Naive thymus-derived CD4-positive, alpha-beta T cell (primary cell): ENCODE data around the gene TAF3. TPM values are rescaled to one million over a fixed set of nuclear protein-coding genes. Genes with fewer than 3 reads are reported as not detected.

Source experiments
- ATAC-seq: fragments of 150-1000 bp; cut with Tn5 transposase; 2 replicates; pipeline ENCODE4 v1.10.0; 2021; ENCODE audit warnings: mild to moderate bottlenecking, moderate library complexity
- CTCF ChIA-PET: fragments of 350-600 bp; sonication (Branson Sonifier 250); formaldehyde crosslinking; loops from one replicate; lab custom pipeline; 2021; ENCODE audit warnings: antibody characterized with exemption; lab: Charles Lee
- POLR2A ChIA-PET: fragments of 350-600 bp; sonication (Branson Sonifier 250); formaldehyde crosslinking; loops from one replicate; lab custom pipeline; 2021; ENCODE audit warnings: antibody characterized with exemption, inconsistent platforms; lab: Charles Lee
- DNase-seq, 9 donors: peaks; one replicate each; pipeline versions ENCODE4 v3.0.0 to v3.0.0-alpha.2; 2020 to 2022; ENCODE audit warnings: mixed read lengths in 1 of 9
- H3K27ac ChIP-seq: one replicate; pipeline ENCODE4 v1.7.0; 2013; ENCODE audit warnings: mild to moderate bottlenecking, low read depth, low read length, moderate library complexity
- H3K27me3 ChIP-seq, 2 donors: one replicate each; pipeline ENCODE4 v1.7.0; 2013; ENCODE audit warnings: low read length in 2 of 2, mild to moderate bottlenecking in 2 of 2, moderate library complexity in 2 of 2; ENCODE audit not compliant: control insufficient read depth in 2 of 2, insufficient read depth in 2 of 2
- H3K36me3 ChIP-seq, 3 experiments: 1 replicate in 2 of 3; 2 replicates in 1 of 3; pipeline ENCODE4 v1.7.0; 2013; ENCODE audit warnings: low read length in 3 of 3, mild to moderate bottlenecking in 3 of 3, moderate library complexity in 1 of 3; ENCODE audit not compliant: insufficient read depth in 3 of 3, control insufficient read depth in 2 of 3
- H3K4me1 ChIP-seq, 2 donors: one replicate each; pipeline ENCODE4 v1.7.0; 2013; ENCODE audit warnings: low read length in 2 of 2, mild to moderate bottlenecking in 2 of 2, moderate library complexity in 1 of 2; ENCODE audit not compliant: control insufficient read depth in 2 of 2, insufficient read depth in 2 of 2
- H3K4me3 ChIP-seq: 2 replicates; pipeline ENCODE4 v1.7.0; 2013; ENCODE audit warnings: mild to moderate bottlenecking, low read length
- H3K9me3 ChIP-seq, 3 experiments: 1 replicate in 2 of 3; 2 replicates in 1 of 3; pipeline ENCODE4 v1.7.0; 2013; ENCODE audit warnings: low read length in 3 of 3; ENCODE audit not compliant: control insufficient read depth in 2 of 3
- H3K27ac Mint-ChIP-seq, 9 donors: one replicate each; pipeline ENCODE4 v1.8.0; 2020 to 2022; ENCODE audit warnings: mixed read lengths in 9 of 9, mild to moderate bottlenecking in 8 of 9, moderate library complexity in 5 of 9, inconsistent platforms in 2 of 9
- H3K27me3 Mint-ChIP-seq, 5 donors: one replicate each; pipeline ENCODE4 v1.8.0; 2021 to 2022; ENCODE audit warnings: mixed read lengths in 5 of 5, mild to moderate bottlenecking in 1 of 5
- H3K36me3 Mint-ChIP-seq, 5 donors: one replicate each; pipeline ENCODE4 v1.8.0; 2020 to 2022; ENCODE audit warnings: mixed read lengths in 5 of 5, mild to moderate bottlenecking in 3 of 5, inconsistent platforms in 1 of 5
- H3K4me1 Mint-ChIP-seq, 7 donors: one replicate each; pipeline ENCODE4 v1.8.0; 2020 to 2022; ENCODE audit warnings: mixed read lengths in 7 of 7, mild to moderate bottlenecking in 3 of 7, inconsistent platforms in 1 of 7
- H3K4me3 Mint-ChIP-seq, 10 donors: one replicate each; pipeline ENCODE4 v1.8.0; 2020 to 2022; ENCODE audit warnings: mild to moderate bottlenecking in 10 of 10, mixed read lengths in 10 of 10, moderate library complexity in 6 of 10, inconsistent platforms in 2 of 10
- H3K9me3 Mint-ChIP-seq, 11 donors: one replicate each; pipeline ENCODE4 v1.8.0; 2020 to 2022; ENCODE audit warnings: mixed read lengths in 11 of 11, mild to moderate bottlenecking in 4 of 11, inconsistent platforms in 1 of 11, moderate library complexity in 1 of 11
- intact Hi-C, 2 donors: fragments of 100-400 bp; cut with micrococcal nuclease; formaldehyde crosslinking; loops; one replicate each; pipeline ENCODE4 v1.15.1; 2023
- polyA plus RNA-seq, 2 donors: library from polyadenylated mRNA; unstranded; fragments of 300-500 nt; fragmentation: Illumina TruSeq; gene quantifications; one replicate each; pipeline ENCODE4 v1.2.3, GENCODE V29; 2021
- total RNA-seq, 6 experiments: library from RNA in 5 of 6; stranded (reverse) in 5 of 6; gene quantifications; 1 replicate in 5 of 6; 2 replicates in 1 of 6; pipeline ENCODE4 v1.2.3 and lab custom pipeline; 2021 to 2026

TAF3 gene
- total and polyA plus RNA-seq, 7 experiments from 2014 or later, result 12.2 to 23.9 (median 18.8) TPM

DNA sequence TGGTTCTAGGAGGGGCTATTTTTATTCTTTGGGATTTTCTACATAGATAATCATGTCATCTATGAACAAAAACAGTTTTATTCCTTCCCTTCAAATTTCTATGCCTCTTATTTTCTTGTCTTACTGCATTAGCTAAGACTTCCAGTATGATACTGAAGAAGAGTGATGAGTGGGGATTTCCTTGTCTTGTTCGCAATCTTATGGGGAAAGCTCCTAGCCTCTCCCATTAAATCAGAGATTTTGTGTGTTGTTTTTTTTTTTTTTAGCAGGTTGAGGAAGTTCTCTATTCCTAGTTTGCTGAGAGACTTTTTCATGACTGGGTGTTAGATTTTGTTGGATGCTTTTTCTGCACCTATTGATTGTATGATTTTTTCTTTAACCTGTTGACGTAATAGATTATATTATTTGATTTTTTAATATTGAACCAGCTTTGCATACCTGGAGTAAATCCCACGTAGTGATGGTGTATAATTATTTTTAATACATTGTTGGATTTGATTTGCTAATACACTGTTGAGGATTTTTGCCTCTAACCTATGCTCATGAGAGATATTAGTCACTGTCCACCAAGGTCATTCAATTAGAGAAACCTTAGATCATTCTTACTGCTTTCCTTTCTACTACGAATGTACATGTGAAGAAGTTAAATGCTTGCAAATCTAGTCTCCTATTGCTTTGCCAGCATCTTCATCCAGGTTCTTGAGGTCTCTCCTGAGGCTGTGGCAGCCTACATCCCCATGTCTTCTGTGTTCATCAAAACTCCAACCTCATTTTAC lies 23.9 kb upstream of the TAF3 start:
- Mint-ChIP-seq H3K27ac (peak overlapping the region in 1 of 9 donors; percentile 11), H3K4me1 (peaks cover 54 to 76% (median 71%) of the 10 kb centered on the region in 7 donors), H3K27me3 (no peaks in the 10 kb centered on the region), H3K4me3 (peak overlapping the region in 4 of 10 donors; percentile 12 to 27 (median 20)), H3K36me3 (peaks cover 6 to 47% (median 34%) of the 10 kb centered on the region in 5 donors), H3K9me3 (no peaks in the 10 kb centered on the region)
- ATAC-seq (no peak), DNase-seq (no peak)
- Histone ChIP-seq H3K4me1 (peaks cover 14 to 27% of the 10 kb centered on the region in 2 donors), H3K36me3 (peaks cover 8 to 28% (median 9%) of the 10 kb centered on the region in 3 experiments), H3K27ac (no peak overlapping the region), H3K27me3 (no peaks in the 10 kb centered on the region), H3K9me3 (no peaks in the 10 kb centered on the region), H3K4me3 (no peak overlapping the region)
- intact Hi-C loops, result no loop called here
- ChIA-PET POLR2A (no interaction called here), CTCF (interaction anchor here (0.7 to 1.0 kb wide), 2 partner anchors 32 to 269 kb away, joined by 3 to 4 read pairs; no protein-coding TSS in a partner anchor)

DNA sequence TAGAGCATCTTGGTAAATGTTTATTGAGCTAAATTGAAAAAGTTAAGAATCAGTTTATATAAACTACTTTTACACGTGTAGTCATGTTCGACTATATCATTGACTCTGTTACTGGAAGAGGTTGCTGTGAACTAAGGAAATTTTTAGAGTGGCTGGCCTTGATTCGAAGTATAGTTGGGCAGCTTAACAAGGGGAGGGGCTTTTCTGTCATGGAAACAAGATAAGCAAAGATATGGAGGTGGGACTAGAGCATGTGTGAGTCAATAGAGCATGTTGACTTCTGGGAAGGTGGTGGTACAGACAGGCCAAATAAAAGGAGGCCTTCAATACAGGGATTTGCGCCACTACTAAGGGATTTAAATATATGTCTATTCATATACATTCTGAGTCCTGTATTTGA lies 22.7 kb upstream of the TAF3 start:
- ATAC-seq, result no peak
- H3K4me3 ChIP-seq, result no peak overlapping the region
- Mint-ChIP-seq H3K4me1 (peaks cover 45 to 68% (median 60%) of the 10 kb centered on the region in 7 donors), H3K9me3 (no peaks in the 10 kb centered on the region), H3K27ac (peak overlapping the region in 3 of 9 donors; percentile 10 to 55 (median 21)), H3K27me3 (no peaks in the 10 kb centered on the region), H3K4me3 (peak overlapping the region in 1 of 10 donors; percentile 12), H3K36me3 (peaks cover 4 to 51% (median 37%) of the 10 kb centered on the region in 5 donors)
- H3K4me1 ChIP-seq, result peaks cover 9 to 18% of the 10 kb centered on the region in 2 donors
- intact Hi-C loops, result no loop called here
- H3K36me3 ChIP-seq, result peaks cover 12 to 36% (median 15%) of the 10 kb centered on the region in 3 experiments
- no peak for DNase-seq
- H3K27me3 ChIP-seq, result no peaks in the 10 kb centered on the region
- H3K27ac ChIP-seq, result no peak overlapping the region
- ChIA-PET POLR2A (no interaction called here), CTCF (no interaction called here)
- no peaks in the 10 kb centered on the region for H3K9me3 ChIP-seq

DNA sequence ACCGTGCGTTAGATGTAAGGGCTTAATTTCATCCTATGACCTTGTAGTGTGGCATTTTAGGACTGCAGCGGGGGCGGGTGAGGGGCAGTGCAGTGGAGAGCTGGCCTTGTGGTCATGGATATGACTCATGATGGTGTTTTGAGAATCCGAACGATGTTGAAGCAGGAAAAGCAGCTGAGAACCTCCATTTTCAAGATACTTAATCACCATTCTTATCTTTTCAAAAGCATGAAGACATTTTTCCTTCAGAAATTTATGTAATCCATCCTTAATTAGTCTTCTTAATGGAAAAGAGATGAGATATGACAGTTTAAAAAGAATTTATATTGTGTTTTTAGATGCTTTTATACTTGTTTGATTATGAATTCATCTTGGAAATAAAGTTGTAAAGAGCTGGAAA lies 20.7 kb upstream of the TAF3 start:
- POLR2A ChIA-PET, result interaction anchor here (1.7 kb wide), 1 partner anchor 10 kb away, joined by 7 read pairs; the partner anchor contains the start of genes ATP5F1C and KIN

DNA sequence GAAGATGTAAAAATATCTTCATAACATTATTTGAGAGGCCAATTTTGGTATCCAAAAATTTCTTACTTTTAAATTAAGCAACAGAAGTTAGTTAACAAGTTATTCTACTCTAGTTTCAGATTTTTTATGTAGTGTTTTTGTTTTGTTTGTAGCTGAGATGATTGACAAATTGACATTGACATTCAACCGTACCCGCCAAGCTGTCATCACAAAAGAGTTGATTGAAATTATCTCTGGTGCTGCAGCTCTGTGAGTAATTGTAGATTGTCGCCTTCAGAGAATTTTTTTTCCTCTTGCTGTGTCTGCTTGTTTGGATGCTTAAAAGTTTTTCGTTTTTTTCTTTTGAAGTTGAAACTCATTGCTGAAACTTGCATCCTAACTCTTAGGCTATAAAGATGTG lies 15.7 kb upstream of the TAF3 start:
- CTCF ChIA-PET, result no interaction called here
- no peaks in the 10 kb centered on the region for H3K9me3 ChIP-seq
- no peaks in the 10 kb centered on the region for H3K4me1 ChIP-seq
- Mint-ChIP-seq H3K27ac (peak overlapping the region in 1 of 9 donors; percentile 20), H3K4me1 (peaks cover 0 to 3% (median 0%) of the 10 kb centered on the region in 7 donors), H3K4me3 (no peak overlapping the region), H3K36me3 (peaks cover 0 to 46% (median 32%) of the 10 kb centered on the region in 5 donors), H3K27me3 (no peaks in the 10 kb centered on the region), H3K9me3 (no peaks in the 10 kb centered on the region)
- H3K27ac ChIP-seq, result no peak overlapping the region
- no peak for ATAC-seq
- peaks cover 24 to 87% (median 55%) of the 10 kb centered on the region in 3 experiments for H3K36me3 ChIP-seq
- intact Hi-C loops, result no loop called here
- no peaks in the 10 kb centered on the region for H3K27me3 ChIP-seq
- POLR2A ChIA-PET, result no interaction called here
- DNase-seq, result no peak
- no peak overlapping the region for H3K4me3 ChIP-seq

More for the DNA sequence above, 20.7 kb upstream of the TAF3 start:
- Histone ChIP-seq H3K4me1 (peaks cover 9 to 11% of the 10 kb centered on the region in 2 donors), H3K36me3 (peaks cover 15 to 56% (median 32%) of the 10 kb centered on the region in 3 experiments), H3K27me3 (no peaks in the 10 kb centered on the region), H3K4me3 (no peak overlapping the region), H3K9me3 (no peaks in the 10 kb centered on the region), H3K27ac (no peak overlapping the region)
- intact Hi-C loops, result no loop called here
- H3K27me3 Mint-ChIP-seq, result no peaks in the 10 kb centered on the region
- no peak overlapping the region for H3K4me3 Mint-ChIP-seq
- DNase-seq, result no peak
- no peak for ATAC-seq
- peaks cover 0 to 38% (median 28%) of the 10 kb centered on the region in 5 donors for H3K36me3 Mint-ChIP-seq
- peaks cover 33 to 48% (median 40%) of the 10 kb centered on the region in 7 donors for H3K4me1 Mint-ChIP-seq
- H3K27ac Mint-ChIP-seq, result no peak overlapping the region
- CTCF ChIA-PET, result interaction anchor here (0.6 to 1.1 kb wide), 3 partner anchors 9 to 1823 kb away, joined by 3 to 4 read pairs (median 3); no protein-coding TSS in a partner anchor
- no peaks in the 10 kb centered on the region for H3K9me3 Mint-ChIP-seq

DNA sequence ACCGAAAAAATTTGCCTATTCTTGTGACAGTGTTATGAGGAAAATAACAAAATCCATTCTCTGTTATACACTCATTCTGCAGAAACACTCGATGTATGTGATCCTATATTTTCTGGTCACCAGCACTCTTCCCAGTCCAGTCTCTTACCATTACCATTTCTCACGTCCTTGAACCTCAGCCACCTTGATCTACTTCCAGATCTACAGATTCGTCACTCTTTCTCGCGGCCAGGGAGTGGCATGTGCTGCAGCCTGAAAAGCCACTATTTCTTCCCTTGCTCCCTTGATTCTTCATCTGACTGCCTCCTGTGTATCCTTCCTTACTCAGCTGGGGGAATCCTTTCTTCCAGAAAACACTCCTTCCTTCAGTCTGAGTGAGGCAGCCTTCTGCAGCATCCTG lies 14.1 kb upstream of the TAF3 start:
- ATAC-seq, result no peak
- no peaks in the 10 kb centered on the region for H3K9me3 ChIP-seq
- POLR2A ChIA-PET, result interaction anchor here (1.2 kb wide), 1 partner anchor 16 kb away, joined by 3 read pairs; the partner anchor contains the start of genes ATP5F1C and KIN

DNA sequence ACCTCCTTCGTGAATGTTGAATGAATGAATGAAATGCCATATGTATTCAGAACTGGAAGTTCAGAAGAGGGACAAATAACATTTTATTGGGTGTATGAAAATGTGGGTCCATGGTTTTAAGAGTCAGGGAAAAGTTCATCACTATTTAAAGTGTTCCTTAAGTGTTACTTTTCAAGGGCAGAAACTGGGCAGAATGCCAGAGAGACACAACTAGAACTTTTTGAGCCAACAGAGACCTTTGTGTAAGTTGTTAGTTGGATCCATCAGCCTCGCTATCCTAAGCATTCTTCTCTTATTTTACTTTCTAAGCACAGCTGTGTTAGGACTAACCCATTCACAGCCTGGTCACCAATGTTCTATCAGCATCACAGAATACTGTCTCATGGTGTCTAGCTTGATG lies 13.6 kb upstream of the TAF3 start:
- no peak overlapping the region for H3K4me3 Mint-ChIP-seq
- Histone ChIP-seq H3K4me3 (no peak overlapping the region), H3K27ac (no peak overlapping the region), H3K27me3 (no peaks in the 10 kb centered on the region), H3K36me3 (peaks cover 17 to 71% (median 48%) of the 10 kb centered on the region in 3 experiments), H3K9me3 (no peaks in the 10 kb centered on the region), H3K4me1 (no peaks in the 10 kb centered on the region)
- intact Hi-C loops, result no loop called here
- peak overlapping the region in 3 of 9 donors; percentile 1 to 60 (median 29) for H3K27ac Mint-ChIP-seq
- no peak for DNase-seq
- no peak for ATAC-seq
- POLR2A ChIA-PET, result interaction anchor here (1.2 to 1.6 kb wide), 2 partner anchors 13 to 17 kb away, joined by 3 to 4 read pairs; partner anchors contain the start of genes ATP5F1C and KIN
- peaks cover 0 to 3% (median 0%) of the 10 kb centered on the region in 7 donors for H3K4me1 Mint-ChIP-seq
- no peaks in the 10 kb centered on the region for H3K9me3 Mint-ChIP-seq
- H3K36me3 Mint-ChIP-seq, result peaks cover 0 to 38% (median 29%) of the 10 kb centered on the region in 5 donors
- H3K27me3 Mint-ChIP-seq, result no peaks in the 10 kb centered on the region
- CTCF ChIA-PET, result no interaction called here

More for the DNA sequence above, 14.1 kb upstream of the TAF3 start:
- Mint-ChIP-seq H3K27me3 (no peaks in the 10 kb centered on the region), H3K9me3 (no peaks in the 10 kb centered on the region), H3K4me3 (no peak overlapping the region), H3K27ac (peak overlapping the region in 5 of 9 donors; percentile 1 to 60 (median 29)), H3K4me1 (peaks cover 0 to 3% (median 0%) of the 10 kb centered on the region in 7 donors), H3K36me3 (peaks cover 0 to 44% (median 32%) of the 10 kb centered on the region in 5 donors)
- CTCF ChIA-PET, result no interaction called here
- Histone ChIP-seq H3K4me1 (no peaks in the 10 kb centered on the region), H3K27me3 (no peaks in the 10 kb centered on the region), H3K4me3 (no peak overlapping the region), H3K27ac (no peak overlapping the region), H3K36me3 (peaks cover 22 to 77% (median 53%) of the 10 kb centered on the region in 3 experiments)
- intact Hi-C loops, result no loop called here
- DNase-seq, result no peak
